G401.6 (cell line): ENCODE measurements around the gene SERPINA3.
"Not testable (repeated sequence)": the region's sequence is repeated elsewhere in the genome, so short reads cannot be mapped to it uniquely, and the experiment has no call there.

Source experiments
- FAIRE-seq: peaks from 2 replicates; lab custom pipeline; 2012; peaks lifted over from hg19 to GRCh38; lab: Jason Lieb, UNC

The SERPINA3 gene

DNA sequence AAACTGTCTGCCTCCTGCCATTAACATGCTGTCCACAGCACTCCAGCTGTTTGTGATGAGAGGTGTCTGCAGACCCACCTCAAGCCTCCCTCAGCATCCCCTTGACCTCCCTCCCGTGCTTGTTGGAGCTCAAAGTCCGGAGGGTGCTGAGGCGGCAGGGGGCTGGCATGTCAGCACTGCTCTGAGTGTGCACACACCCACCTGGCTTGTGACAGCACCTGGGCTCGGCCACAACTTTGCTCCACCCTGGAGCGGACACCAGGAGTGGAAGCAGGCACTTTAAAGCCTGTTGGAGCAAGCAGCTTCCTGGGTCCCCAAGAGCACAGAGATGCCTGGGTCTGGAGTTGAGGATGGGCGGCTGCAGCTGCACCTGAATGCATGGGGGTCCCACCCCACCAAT is 20.9 kb downstream of the SERPINA3 start:
- FAIRE-seq: no peak

DNA sequence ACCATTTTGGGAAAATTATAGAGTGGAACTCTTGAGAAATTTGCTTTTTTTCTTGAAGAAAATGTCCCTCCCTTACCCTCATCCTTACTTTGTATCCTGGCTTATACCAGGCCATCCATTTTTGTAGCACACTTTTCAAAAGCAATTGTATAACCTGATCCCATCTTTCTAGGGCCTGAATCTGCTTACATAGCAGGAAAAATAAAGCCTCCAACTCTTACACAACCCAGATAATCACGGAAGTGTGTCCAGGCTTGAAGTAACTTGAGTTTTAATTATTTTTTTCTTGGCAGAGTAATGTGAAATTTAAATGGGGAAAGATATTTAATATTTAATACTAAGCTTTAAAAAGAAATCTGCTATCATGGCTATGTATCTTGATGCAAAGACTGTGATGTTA is 23.0 kb downstream of the SERPINA3 start:
- FAIRE-seq: no peak

DNA sequence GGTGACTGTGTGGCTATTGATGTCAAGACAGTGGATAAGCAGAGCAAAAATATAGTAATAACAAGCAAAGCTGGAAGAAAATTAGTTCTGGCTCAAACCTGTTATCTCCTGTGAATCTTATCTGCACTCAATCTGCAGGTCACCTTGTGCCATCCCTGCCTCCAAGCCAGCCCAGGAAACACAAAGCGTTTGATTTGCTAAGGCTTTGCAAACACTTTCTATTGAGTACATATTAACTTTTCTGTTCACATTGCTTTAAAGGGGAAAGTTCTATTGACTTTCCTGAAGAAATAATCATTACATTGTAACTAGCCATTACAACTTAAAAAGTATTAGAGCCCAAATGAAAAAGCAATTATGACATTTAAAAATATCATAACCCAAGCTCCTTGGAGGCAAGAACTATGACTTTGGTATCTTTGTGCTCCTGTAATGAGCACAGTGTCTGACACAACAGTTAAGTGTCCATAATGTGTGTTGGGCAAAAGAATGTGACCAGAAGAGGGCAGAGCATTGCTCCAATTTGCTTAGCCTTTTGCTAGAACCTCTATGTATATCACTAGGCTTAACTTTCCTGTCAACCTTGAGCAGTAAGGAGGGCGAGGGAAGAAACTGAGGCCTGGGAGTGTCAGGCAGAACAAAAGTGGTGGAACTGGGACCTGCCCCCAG is 24.7 kb downstream of the SERPINA3 start:
- no peak for FAIRE-seq

- not testable (repeated sequence) for FAIRE-seq
These were observed 25.6 kb downstream of the SERPINA3 start for GRCh38 chr14:94637814-94638213.

DNA sequence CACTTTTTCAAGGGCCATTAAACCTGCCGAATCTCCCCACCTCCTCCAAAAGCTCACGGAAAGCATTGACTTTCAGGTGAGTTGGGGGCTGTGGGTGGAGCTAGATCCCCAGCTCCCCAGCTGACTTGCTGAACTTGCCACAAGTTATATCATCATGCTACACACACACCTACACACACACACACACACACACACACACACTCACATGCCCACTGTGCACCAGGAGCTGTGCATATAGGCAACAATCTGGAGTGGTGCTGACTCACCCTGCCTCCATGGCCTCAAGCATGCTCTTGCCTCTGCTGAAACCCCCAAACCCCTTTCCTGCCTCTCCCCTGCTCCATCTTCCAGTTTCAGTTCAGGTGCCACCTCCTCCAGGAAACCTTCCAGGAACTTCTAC is 26.1 kb downstream of the SERPINA3 start:
- no peak for FAIRE-seq

DNA sequence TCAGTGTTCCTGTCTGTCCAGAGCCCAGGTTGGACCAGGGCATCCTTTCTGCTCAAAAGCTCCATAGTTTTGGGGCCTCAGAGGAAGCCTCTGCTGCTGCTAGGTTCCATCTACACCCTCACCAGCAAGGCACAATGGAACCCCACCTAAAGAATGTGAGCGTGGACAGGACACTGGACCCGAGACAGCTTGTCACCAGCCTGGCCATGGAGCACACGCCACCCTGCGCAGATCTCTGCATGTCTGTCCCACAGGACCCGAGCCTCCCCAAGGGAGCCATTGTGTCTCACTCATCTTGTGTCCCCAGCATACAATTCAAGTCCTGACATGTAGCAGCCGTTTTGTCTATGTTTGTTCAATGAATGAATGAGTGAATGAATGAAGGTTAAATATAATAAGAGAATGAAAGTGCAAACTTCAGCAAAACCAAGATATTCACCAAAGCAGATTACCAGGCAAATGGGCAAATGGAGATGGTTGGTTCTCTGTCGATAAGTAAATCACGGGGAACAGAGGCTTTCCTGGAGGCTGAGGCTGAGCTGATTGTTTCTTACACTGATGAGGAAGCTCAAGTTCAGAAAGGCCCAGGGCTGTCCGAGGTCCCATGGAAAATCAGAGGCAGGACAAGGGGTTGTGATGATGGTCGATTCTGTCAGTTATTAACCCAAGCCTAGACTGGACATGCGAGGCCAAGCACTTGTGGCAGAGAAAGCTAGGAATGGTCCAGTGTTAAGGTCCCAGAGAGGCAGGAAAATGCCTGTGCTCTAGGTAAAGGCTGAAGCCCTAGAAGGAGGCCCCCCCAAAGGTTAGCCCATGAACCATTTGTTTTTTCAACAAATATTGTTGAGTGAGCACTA is 27.0 kb downstream of the SERPINA3 start:
- no peak for FAIRE-seq

DNA sequence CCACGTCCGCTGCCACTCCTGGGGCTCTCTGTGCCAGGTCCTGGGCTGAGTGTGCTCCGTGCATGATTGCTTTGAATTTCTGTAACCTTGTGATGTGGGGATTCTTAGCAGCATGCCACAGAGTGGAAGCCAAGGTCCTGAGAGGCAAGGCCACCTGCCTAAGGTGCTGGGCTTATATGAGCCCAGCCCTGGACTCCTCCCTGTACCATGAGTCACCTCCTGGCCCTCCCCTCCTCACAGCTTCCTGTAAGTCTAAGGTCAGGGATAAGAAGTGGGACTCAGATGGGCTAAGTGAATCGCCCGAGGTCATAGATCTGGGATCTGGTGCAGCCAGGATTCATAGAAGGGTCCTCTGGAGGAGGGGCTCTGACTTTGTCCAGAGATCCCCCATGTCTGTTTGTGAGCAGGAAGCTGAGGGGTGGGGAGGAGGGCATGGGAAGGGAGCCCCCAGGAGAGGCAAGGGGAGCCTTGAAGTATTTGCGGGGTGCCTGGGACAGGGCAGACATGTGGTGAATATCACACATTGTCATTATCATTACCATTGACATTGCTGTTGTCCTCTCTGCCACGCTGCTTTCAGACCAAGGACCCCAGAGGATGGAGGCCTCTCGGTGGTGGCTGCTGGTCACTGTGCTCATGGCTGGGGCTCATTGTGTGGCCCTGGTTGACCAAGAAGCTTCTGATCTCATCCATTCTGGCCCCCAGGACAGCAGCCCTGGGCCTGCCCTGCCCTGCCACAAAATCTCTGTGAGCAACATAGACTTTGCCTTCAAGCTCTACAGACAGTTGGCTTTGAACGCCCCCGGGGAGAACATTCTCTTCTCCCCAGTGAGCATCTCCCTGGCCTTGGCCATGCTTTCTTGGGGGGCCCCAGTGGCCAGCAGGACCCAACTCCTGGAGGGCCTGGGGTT is 28.8 kb downstream of the SERPINA3 start:
- no peak for FAIRE-seq

GRCh38 chr14:94641632-94641955 is 29.4 kb downstream of the SERPINA3 start:
- FAIRE-seq: no peak

- FAIRE-seq: no peak
These were observed 31.3 kb downstream of the SERPINA3 start for GRCh38 chr14:94643316-94644101.

DNA sequence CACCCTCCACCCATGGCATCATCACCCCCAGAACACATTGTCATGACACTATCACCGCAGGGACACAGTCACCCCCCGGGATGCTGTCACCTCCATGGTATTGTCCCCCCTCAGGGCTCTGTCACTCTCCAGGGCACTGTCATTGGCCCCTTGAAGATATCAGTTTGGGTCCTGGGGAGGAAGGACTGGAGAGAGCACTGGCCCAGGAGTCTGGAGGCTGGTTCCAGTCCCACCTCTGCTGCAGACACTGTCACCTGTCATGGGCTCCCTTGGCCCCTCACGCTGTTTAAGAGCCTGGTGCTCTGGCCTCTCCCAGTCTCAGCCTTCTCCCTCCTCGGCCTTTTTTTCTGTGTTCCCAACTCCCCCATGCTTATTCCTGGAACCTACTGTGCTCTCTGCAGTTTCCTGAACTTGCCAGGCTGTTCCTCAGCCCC is 31.9 kb downstream of the SERPINA3 start:
- no peak for FAIRE-seq

GRCh38 chr14:94646066-94646465 is 33.9 kb downstream of the SERPINA3 start:
- FAIRE-seq: no peak

DNA sequence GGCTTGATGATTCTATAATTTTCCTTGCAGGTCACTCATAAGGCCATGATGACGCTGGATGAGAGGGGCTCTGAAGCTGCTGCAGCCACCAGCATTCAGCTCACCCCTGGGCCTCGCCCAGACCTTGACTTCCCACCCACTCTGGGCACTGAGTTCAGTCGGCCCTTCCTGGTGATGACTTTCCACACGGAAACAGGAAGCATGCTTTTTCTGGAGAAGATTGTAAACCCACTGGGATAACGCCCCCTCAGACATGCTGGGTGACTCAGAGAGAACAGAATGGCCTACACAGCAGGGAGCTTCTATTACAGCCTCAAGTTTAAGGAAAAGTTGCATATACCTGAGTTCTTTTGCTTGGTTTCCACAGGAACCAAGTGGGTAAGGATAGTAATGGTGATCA is 34.3 kb downstream of the SERPINA3 start:
- no peak for FAIRE-seq

- FAIRE-seq: no peak
These were observed 36.6 kb downstream of the SERPINA3 start for GRCh38 chr14:94648801-94649200.

GRCh38 chr14:94649543-94650443 is 37.6 kb downstream of the SERPINA3 start:
- no peak for FAIRE-seq

GRCh38 chr14:94650444-94650775 is 38.2 kb downstream of the SERPINA3 start:
- FAIRE-seq: no peak

DNA sequence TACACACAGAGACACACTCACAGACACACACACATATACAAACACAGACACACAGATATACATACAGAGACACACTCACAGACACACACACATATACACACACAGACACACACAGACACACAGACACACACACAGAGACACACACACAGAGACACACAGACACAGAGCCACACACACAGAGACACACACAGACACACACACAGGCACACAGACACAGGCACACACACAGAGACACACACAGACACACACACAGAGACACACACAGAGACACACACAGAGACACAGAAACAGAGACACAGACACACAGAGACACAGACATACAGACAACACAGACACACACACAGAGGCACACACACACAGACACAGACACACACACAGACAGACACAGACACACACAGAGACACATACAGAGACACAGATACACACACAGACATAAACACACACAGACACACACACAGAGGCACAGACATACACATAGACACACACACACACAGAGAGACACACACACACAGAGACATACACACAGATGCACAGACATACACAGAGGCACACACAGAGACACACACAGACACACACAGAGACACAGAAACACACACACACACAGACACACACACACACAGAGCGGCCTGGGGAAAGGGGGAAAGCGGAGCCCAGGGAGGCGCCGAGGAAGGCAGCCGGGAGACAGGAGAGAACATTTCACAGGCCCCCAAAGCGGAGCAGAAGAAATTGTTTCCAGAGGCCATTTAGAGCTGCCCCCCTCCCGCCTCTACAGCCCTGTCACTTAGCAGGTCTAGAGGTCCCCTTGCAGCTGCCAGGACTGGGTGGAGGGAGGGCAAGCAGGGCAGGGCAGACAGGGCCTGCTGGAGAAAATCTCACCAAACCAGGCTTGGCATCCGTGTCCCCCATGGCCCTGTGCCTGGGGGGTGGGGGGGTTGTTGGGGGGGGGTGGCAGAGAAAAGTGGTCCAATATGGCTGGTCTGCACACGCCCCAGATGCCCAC is 38.9 kb downstream of the SERPINA3 start:
- no peak for FAIRE-seq

GRCh38 chr14:94653321-94653720 is 41.1 kb downstream of the SERPINA3 start:
- no peak for FAIRE-seq

GRCh38 chr14:94654071-94654861 is 42.1 kb downstream of the SERPINA3 start:
- no peak for FAIRE-seq

- FAIRE-seq: no peak
These were observed 43.0 kb downstream of the SERPINA3 start for GRCh38 chr14:94655169-94655710.
